PC-9 (cell line): ENCODE measurements around the gene NEK7.

Experiments used
- CTCF ChIP-seq: fragments of 200-600 bp; sonication (generic); conservative IDR thresholded peaks from 2 replicates; pipeline ENCODE4 v1.6.1; 2017; ENCODE audit warnings: mixed run types, antibody characterized with exemption, mild to moderate bottlenecking, moderate library complexity
- EZH2 ChIP-seq: fragments of 200-600 bp; sonication (generic); IDR thresholded peaks from 2 replicates; pipeline ENCODE4 v1.8.0; 2017; ENCODE audit warnings: antibody characterized with exemption, low read depth

- no peak for TF ChIP-seq CTCF
- TF ChIP-seq EZH2: no peak
Observed at GRCh38 chr1:198245379-198245778, 88.6 kb downstream of the NEK7 start.
